HG03378 (cell line): ENCODE measurements around the gene PDE4B.

Experiments used
- ATAC-seq: cut with Tn5 transposase; IDR thresholded peaks from one replicate; pipeline ENCODE4 v1.9.1; 2021; ENCODE audit warnings: mild to moderate bottlenecking, moderate library complexity; ENCODE audit not compliant: unreplicated experiment

Gene PDE4B

DNA sequence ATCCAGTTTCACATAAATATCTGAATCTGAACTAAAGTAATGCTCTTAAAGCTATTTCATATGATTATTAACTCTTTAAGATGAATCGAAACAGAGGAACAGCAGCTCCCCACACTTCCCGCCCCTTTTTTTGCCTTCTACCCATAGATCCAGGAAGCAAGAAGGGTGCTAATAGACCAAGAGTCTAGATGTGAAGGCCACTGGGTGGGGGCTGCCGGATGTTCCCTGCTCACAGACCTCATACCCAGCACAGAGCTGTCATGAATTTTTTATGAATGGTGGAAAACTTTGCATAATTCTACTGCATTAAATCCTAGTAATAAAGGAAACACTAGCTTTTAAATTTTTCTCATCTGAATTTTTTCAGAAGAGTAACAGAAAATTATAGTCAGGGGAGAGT, 457.4 kb downstream of the PDE4B start:
- ATAC-seq, result no peak

DNA sequence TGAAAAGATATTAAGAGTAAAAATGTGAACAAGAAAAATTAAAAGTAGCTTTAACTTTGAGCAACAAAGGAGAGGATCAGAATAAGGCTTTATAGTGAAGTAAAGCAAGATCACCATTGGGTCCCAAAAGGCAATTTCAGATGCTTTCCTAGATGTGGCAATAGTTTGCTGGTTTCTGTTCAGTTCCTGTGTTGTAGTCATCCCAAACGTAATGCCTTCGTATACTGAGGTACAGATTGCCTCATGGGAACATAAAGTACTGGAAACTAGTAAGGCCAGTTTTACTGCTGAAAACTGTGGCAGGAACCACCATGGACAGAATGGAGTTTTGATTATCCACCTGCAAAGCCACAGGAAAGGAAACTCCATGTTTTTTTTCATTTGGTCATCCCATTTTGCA, 457.8 kb downstream of the PDE4B start:
- ATAC-seq, result no peak

DNA sequence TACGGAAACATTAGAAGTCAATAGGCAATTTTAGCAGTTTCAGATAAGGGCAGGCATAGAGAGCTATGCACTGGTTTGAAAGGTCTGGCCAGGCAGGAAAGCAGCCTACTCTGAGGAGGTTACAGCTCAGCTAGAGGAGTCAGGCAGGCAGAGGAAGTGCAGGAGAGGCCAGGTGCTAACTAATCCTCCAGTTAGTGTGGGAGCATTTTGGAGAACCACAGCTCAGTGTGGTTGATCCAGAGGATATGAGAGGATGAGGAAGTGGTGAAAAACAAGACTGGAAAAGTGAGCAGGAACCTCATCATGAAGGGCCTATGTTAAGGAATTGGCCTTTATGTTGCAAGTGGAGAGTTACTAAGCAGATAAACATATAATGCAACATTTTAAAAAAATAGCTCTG, 458.9 kb downstream of the PDE4B start:
- no peak for ATAC-seq

DNA sequence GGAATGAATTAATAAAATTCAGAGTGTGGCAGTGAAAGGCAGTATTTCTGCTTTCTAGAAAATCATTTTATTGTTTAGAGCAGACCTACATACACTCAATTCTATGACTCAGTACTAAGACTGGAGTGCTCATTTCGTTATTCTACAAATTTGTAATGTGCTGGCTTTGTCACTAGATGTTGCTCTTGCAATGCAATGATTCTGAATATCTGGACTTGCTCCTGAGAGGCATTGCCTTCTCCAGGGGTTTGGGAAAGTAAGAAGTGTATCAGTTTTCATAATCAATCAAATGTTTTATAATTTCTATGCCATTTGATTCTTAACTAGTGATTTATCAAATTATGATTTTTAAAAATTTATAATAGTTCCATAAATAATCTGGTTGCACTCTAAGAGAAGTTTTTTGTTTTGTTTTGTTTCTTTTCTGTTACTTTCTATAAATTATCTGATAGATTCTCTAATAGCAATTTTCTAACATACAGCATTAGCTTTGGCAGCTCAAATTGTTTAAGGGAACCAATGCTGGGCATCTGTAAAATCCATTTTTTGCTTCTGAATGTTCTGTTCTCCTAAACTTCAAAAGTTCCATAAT, 460.7 kb downstream of the PDE4B start:
- peak; percentile 82 for ATAC-seq

DNA sequence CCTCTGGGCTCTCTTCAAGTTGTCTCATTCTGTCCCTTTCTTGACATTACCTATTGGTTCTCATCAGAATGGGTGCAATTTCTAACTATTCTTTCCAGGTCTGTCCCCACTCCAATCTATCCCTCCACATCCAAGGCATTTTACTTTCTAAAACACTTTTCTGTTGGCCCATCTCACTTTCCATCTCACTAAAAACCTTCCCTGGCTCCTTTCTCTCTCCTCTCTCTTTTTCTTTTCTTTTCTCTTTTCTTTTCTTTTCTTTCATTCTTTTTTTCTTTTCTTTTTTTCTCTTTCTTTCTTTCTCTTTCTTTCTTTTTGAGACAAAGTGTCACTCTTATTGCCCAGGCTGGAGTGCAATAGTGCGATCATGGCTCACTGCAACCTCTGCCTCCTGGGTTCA, 462.1 kb downstream of the PDE4B start:
- ATAC-seq, result no peak

DNA sequence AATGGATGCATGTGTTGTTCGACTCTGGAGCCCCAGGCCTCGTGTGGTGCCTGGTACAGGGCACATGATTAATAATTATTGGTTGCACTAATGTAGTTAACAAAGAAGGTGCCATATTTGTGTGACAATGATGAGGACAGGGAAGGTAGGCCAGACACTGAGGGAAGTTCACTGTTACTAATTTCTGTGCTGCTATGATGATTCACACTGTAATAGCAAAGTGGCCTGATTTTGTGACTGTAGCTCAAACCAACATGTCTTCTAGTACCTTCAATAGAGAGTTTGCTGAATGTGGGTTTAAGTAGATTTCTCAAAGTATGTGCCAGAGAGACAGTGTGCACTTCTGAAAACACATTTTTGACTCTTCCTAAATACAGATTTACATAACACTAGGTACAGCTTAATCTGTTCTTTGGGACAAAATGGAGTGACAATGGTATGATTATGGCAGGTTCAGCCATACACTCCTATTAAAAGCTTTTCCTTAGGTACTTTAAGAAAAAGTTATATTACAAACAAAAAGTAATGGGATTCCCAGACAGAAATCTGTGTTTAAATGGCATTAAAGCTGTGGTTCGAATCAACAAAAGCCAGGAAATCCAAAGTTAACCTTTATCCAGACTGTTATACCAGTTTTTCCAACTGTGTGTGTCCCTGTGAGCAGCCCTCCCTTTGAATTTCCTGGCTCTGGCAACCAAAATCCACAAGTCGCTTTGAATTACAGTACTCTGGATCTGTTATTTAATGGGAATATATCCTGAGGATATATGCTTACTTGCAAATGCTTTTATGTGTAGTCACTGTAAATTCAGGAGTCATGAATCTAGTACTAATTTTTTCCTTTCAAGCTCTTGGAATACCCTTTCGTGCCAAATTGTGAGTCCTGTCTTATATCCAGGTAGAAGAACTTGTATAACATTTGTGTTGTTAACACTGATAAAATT, 464.2 kb downstream of the PDE4B start:
- ATAC-seq, result no peak

DNA sequence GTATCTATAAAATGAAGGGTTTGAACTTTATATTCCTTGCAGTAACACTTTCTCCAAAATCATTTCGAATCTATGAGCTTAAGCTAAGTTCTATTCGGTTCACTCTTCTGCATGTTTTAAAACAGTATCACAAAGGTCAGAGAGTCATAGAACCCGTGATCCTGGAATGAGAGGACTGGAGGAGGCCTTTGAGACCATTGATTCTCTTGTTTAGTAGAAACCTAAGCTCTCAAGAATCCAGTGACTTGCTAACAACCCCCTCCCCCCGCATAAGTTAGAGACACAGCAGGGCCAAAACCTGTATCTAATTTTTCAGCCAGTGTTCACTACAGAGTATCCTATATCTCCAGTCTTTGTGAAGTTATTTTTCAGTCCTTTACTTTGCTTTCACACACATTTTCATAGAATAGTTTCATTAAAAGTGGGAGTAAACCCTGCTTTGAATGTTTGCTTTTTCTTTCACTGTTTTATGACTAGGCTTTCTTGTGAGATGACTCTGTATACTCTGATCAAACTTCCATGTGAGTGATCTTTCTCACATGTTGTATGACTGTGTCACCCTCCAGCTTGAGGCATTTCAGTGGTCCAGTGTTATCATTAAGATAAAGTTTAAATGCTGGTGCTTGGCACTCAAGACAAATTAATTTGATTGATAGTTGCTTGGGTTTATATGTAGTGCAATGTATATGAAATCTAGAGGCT, 465.9 kb downstream of the PDE4B start:
- ATAC-seq, result peak; percentile 79

DNA sequence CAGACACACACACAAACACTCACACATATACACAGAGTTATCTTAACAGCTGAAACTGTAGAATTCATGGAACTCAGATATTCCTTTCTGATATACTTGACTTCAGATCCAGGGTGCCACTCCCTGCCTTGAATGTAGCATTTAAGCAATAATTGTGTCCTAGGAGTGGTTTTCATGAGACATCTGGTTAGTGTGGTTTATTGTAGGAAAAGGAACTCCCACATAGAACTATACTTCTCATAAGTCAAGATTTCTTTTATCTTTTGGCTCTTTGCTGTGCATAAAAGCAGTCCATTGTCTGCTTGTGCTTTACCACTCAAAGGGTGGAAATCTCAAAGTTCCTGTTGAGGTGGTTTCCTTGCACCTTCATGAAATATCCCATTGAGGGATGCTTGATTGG, 468.7 kb downstream of the PDE4B start:
- ATAC-seq, result no peak

DNA sequence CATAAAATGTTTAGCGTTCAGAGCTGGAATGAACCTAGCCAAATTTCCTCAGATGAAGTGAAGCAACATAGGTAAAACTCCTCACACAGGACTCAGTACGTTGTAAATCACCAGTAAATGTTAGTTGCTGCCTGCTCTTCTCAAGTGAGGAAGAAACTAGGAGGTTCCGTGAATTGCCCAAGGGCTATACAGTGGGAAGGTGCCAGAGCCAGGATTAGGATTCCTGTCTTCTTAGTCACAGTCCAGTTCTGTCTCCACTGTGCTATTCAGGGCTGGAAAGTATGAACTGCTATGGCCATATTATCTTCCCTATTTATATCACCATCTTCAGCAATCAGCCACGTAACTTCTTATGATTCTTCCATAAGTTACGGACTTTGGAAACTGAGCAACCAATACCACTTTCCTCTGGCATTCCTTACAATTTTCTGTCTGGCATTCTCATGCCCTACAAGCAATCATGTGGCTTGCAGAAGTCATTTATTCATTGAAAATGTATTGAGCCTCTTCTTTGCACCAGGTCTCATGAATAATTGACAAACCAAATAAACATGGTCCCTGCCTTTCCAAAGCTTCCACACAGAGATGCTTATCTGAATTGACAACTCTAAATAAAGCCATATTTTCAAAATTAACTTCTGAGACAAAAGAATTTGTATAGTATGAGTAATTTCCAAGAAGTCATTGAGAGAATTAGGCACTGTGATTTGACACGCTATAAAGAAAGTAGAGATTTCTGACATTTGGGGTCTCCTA, 469.7 kb downstream of the PDE4B start:
- ATAC-seq, result no peak

DNA sequence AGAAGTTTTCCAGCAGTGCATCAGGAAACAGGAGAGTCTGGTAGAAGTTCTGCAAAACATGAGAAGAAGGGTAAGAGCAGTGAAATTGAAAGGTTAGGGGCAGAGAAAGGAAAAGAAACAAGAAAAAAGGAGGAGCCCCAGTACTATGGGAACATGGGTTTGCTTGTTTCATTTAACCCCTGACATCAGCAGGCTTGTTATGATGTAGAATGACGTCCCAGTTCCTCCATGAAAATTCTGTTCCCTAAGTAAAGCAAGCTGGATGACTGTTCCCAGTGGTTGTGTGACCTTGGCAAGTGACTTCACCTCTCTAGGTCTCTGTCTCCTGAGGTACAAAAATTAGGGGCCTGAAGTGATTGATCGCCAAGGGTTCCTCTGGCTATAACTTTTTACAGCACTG, 472.6 kb downstream of the PDE4B start:
- no peak for ATAC-seq

DNA sequence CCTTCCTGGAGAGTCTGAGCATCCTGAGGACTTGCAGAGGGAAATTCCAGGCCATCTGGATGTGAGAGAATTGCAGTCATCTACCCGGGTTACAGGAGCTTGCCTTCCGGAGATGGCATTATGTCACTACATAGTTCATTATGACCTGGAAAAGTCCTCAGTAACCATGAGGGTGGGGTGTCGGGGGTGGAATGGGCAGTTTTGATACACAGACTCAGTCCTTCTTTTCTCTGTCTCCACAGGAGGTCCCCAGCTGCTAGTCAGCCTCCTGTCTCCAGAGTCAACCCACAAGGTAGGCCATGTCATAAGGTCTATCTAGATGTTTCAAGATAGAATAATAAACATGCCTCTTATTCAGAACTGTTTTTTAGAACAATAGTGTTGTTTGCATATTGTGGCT, 473.1 kb downstream of the PDE4B start:
- ATAC-seq, result no peak

DNA sequence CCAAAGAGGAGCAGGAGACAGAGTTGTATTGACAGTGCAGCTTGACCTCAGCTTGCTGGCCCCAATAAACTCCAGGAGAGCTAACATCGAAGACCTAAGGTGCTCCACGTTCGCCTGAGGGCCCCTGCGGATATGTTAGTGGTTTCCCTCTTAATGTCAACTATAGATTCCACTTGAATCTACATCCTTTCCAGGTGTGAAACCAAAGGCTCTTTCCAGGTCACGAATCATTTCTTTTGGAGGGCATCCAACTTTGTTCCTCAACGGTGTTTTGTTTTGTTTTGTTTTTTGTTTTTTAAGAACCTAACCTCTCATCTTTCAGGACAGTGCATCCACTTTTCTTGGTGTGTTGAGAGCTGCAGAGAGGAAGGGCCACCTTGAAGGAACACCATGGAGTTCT, 473.7 kb downstream of the PDE4B start:
- no peak for ATAC-seq

DNA sequence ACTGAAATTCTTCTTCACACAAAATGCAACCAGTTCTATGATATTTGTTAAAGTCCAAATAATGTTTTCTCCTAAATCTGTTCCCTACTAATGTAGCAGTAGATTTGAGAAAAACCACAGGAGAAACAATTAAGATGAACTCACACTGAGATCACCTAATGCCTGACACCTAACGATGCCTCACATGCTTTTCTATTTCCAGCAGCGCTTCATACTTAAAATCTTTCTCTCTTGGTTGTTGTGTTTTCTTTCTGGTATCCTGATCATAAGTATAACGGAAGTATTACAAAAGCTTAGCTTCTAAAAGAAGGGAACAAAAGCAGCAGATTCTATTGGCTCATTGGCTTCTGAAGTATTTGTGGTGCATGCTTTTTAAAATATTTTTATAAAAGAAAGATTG, 474.1 kb downstream of the PDE4B start:
- ATAC-seq, result no peak

DNA sequence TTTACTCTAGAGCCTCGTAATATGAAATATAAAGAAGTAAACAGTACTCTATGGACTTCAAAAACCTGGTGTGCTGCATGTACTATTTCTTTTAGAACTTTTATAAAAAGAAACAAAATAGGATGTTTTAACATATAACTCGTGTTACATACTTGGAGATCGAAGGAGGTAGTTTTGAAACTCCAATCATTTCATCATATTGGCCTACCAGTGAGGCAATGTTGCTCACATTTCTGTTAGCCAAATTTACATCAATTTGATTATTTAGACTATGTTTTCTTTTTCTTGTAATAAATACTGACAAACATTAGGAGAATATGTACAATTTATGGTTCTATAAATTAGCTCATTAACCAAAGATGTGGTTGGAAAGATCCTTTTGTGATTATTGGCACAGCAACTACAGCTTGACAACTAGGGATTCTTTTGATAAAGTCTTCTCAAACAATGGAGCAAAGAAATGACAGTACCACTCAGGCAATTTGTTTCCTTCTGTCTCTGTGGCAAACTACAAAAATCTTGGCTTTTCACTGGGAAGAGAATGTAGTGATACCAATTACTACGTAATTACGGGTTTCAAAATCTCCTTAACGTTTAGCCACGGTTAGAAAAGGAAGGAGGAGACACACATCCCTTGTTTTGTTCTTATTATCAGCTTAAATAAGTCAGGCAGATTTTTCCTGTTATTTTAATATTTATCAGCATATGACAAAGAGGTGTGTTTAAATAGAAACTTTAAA, 474.7 kb downstream of the PDE4B start:
- no peak for ATAC-seq

DNA sequence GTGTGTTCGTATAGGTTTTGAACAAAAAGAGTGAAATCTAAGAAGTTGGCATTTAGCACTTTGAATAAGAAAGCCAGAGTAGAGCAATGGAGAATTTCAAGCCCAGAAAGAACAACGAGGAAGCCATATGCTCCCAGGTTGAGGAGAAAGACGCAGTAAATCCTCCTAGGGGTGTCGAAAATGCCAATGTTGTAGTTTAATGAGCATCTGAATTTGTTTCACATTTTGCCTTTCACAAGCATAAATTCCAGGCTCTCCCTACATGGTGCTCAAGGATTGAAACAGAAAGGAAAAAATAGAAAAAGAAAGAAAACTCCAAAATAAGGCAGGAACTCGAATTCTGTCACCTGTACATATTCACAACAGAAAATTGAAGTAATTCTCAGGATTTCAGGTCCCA, 476.5 kb downstream of the PDE4B start:
- ATAC-seq, result no peak

DNA sequence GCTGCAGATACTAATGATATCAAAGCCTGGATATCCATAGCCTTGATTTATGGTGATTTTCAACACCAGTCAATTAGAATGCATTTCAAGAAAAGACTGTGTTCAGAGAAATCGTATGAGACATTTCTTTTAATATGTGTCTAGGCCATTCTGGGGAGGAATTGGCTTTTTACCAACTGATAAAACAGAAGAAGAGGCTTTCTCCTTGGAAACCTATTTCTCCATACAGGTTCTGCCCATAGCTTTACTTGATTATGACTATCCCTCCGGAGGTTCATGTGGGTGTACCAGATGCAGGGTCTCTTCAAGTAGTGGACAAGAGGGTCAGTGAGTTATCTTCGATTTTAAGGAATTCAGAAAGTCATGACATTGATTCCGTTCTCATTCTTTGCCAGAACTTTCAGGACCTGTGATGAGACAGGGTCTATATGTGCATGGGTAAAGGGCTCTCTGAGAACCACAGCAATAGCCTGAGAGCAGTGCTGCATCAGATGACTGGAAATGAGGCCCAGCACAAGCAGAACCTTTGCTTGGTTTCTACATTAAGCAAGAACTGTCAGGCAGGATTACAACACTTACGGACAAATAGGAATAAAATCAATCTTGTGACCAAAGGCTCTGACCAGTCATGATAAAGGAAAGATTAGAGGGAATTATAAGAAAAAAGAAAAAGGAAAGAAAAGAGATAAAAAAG, 477.6 kb downstream of the PDE4B start:
- no peak for ATAC-seq

DNA sequence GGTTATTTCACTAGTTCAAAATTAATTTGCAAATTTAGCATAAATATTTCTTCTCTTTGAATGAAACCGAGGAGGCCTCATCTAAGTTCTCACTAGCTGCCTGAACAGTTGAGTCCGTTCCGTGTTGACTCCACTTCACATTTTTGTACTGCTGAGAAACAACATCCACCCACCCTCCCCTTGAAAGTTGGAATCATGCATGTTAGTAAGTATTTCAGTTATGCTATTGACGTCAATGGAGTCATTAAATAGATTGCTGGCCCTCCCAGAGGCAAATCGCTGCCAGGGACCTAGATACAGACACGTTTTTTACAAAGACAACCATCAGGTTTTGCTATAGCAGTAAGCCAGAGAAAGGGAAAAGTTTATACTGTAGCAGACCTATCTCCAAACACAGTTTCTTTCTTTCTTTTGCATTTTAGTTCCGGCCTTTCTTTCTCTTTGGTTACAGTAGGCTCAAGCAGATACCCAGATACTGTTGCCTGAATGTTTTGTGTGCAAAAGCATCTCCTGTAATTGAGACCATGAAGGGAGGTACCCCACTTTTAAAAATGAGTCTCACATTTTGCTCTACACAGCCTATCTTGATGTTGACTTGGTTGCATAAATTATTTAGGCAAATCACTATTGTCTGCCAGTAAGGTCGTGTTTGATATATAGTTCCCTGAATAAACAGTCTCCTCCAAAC, 478.7 kb downstream of the PDE4B start:
- no peak for ATAC-seq

DNA sequence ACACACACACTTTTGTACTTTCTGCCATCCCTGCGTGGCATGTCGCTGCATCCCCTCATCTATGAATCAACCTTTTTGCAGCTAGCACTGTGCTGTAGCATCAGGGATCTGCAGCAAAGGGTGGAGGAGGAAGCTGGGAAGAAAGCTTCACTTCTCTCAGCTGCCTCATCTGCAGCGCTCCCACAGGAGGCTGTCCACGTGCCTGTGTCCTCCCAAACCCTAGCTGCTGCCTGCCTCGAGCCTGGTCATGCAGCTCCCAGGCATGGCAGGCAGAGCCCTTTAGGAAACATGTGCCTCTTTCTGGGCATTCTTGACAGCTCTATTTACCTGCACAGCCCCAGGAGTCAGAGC, 479.2 kb downstream of the PDE4B start:
- ATAC-seq, result no peak

DNA sequence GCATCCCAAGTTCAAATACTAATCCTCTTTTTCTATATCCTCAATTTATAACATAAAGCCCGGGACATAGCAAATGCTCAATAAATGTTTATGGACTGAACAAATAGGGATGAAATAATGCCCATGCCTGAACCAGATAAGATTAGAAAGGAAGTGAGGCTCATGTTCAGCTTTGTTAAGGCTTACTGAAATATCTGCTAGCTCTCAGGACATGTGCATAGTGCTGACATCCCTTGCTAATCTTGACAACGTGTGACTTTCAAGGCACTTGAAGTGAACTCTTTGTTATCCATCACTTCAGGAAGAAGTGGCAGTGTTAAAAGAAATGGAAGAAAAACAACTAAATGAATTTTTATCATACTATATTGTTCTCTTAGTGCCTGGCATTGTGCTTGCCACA, 481.0 kb downstream of the PDE4B start:
- ATAC-seq, result no peak
